H7 (cell line): ENCODE results near the gene ZNF670. TPM values are rescaled to one million over a fixed set of nuclear protein-coding genes. Genes with fewer than 3 reads are reported as not detected.

Source experiments
- DNase-seq: peaks from one replicate; pipeline ENCODE4 v3.0.0; 2012
- H3K27me3 ChIP-seq: 2 replicates; pipeline ENCODE4 v1.6.0; 2011; ENCODE audit warnings: mild to moderate bottlenecking, low read length; ENCODE audit not compliant: control insufficient read depth, insufficient read depth
- H3K36me3 ChIP-seq: replicated peaks from 2 replicates; pipeline ENCODE4 v1.5.1; 2011; ENCODE audit warnings: low read length; ENCODE audit not compliant: control insufficient read depth, insufficient read depth
- H3K4me3 ChIP-seq: 2 replicates; pipeline ENCODE4 v1.5.1; 2011; ENCODE audit warnings: low read depth, mild to moderate bottlenecking, control low read depth, low read length, moderate library complexity; ENCODE audit not compliant: insufficient read depth
- total RNA-seq: library from RNA; depleted of rRNA; stranded (reverse); fragments of >200 nt; shearing (Covaris generic); gene quantifications from 2 replicates; pipeline ENCODE4 v1.2.3, GENCODE V29; 2014

Gene ZNF670
- total RNA-seq, 1 experiment from 2014 or later = 16.4 TPM

DNA sequence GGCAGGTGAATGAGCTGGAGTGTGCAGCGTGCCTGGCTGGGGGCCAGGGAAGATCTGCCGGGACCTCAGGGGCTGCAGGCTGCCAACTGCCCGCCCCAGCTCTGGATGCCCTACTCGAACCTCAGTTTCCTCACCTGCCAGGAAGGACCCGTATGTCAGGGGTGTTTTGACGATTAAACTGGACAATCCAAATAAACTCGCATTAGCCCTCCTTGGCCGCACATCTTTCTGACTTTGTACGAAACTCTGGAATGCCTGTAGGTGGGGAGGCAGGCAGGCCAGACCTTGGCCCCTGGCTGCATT lies 33.8 kb upstream of the ZNF670 start:
- no peak for DNase-seq

DNA sequence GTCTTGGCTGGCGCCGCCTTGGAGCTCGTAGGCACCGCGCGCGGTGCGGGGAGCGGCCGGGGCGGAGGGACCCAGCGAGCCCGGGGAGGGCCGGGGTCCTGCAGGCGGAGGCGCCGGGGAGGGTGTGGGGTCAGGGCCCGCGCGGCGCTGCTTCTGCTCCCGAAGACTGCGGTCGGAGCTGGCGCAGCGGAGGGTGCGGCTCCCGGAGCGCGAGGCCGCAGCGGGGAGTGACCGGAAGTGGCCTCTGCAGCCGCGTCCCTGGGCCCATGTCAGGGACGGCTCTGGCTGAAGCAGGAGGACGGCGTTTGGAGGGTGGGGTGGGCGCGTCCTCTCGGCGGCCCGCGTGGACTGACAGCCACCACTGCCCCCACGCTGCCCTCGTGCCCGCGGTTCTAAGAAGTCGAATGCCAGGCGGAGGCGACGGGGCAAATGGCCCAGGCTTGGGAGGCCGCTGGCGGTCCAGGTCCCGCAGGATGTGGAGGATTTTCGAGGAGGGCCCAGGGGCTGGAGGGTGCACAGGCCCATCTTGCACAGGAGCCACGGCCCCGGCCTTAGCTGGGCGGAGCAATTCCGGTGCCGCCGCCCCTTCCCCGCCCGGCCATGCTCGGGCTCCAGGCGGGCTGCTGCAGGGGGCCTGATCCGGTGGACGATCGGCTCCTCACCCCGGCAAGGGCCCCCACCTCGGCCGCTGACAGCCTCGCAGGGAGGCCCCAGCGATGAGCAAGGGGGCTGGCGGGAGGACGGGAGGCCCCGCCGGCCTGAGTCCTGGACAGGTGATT lies 33.3 kb upstream of the ZNF670 start:
- Histone ChIP-seq H3K4me3 (peak overlapping the region; percentile 68), H3K36me3 (no peaks in the 10 kb centered on the region), H3K27me3 (peaks cover 44% of the 10 kb centered on the region)
- peak; percentile 91 for DNase-seq

More for the DNA sequence above, 33.8 kb upstream of the ZNF670 start:
- peaks cover 44% of the 10 kb centered on the region for H3K27me3 ChIP-seq
- no peaks in the 10 kb centered on the region for H3K36me3 ChIP-seq
- H3K4me3 ChIP-seq = peak overlapping the region; percentile 68

DNA sequence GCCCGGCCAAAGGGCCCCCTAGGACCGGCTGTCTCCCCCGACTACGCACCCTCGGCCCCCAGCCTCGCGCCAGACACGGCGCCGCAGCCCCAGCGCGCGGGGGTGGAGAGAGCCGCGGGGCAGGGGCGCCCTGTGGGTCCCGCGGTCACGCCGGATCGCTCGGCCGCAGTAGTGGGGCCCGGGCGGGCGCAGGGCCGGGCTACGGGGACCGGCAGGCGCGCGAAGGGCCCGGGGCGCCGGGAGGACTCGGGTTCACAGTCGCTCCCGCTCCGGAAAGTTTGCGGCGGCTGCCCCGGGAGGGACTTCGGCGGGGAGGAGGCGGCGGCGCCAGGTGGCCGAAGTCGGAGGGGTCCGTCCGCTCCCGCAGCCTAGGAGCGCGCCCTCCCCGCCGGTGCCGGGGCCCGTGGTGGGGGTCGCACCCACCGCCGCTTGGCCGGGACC lies 32.7 kb upstream of the ZNF670 start:
- peak; percentile 89 for DNase-seq
- Histone ChIP-seq H3K36me3 (no peaks in the 10 kb centered on the region), H3K4me3 (peak overlapping the region; percentile 68), H3K27me3 (peaks cover 44% of the 10 kb centered on the region)

DNA sequence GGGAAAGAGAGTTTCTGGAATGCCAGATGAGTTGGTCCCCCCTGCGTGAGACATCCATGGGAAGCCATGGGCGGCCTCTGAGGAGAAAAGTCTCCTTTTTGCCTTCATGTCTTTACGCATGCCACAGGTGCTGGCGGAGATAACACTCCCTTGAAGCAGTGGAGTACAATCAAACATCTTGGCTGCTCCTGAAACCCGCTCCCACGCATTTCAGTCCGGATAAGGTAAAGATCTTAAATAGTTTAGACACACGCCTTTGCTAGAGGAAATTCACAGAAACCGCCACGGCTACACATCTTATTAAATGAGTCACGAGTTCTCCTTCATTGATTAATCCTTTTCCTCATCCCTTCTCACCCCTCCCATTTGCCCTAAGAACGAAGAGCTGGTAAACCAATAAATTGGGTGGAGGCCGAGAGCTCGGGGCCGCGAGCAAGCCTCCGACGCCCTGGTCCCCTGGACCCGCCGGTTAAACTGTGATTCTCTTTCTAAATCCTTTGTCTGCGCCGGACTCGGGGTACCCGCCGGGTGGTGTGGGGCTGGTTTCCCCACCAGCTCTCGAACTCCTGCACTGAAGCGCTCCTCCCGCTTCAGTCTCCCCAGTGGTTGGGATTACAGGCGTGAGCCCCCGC lies 32.1 kb upstream of the ZNF670 start:
- Histone ChIP-seq H3K4me3 (peak overlapping the region; percentile 68), H3K36me3 (no peaks in the 10 kb centered on the region), H3K27me3 (peaks cover 44% of the 10 kb centered on the region)
- peak; percentile 32 for DNase-seq

DNA sequence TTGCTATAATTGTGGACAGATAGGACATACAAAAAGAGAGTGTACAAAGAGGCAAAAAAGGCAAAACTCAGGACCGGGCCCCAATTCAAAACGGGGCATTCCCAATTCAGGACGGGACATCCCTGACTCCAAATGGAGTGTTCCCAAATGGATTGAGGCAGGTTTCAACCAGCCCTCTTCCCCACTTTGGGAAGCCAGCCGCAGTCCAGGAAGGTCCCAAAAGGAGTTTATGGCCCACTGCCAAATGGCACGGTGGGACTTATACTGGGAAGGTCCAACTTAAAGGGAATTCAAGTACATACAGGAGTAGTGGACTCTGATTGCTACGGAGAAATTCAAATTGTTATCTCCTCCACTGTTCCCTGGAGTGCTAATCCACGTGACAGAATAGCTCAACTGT lies 29.1 kb upstream of the ZNF670 start:
- no peak for DNase-seq
- Histone ChIP-seq H3K27me3 (peaks cover 36% of the 10 kb centered on the region), H3K36me3 (no peaks in the 10 kb centered on the region), H3K4me3 (no peak overlapping the region)

DNA sequence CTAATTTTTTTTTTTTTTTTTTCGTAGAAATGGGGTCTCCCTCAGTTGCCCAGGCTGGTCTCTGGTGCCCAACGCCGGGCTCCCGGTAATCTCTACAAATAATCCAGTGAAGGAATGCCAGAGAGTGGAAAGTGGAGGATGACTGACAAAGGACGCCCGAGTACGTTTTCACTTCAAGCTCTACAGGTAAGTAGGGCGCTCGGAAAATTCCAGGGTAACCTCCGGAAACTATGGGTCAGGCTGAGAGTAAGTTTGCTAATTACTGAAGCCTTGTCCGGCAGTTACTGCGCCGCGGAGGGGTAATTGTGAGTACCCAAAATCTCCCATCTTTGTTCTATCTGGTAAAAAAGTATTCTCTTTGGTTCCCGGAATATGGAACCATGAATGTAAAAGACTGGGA lies 27.4 kb upstream of the ZNF670 start:
- DNase-seq = no peak
- Histone ChIP-seq H3K27me3 (peaks cover 19% of the 10 kb centered on the region), H3K36me3 (peaks cover 9% of the 10 kb centered on the region), H3K4me3 (no peak overlapping the region)

DNA sequence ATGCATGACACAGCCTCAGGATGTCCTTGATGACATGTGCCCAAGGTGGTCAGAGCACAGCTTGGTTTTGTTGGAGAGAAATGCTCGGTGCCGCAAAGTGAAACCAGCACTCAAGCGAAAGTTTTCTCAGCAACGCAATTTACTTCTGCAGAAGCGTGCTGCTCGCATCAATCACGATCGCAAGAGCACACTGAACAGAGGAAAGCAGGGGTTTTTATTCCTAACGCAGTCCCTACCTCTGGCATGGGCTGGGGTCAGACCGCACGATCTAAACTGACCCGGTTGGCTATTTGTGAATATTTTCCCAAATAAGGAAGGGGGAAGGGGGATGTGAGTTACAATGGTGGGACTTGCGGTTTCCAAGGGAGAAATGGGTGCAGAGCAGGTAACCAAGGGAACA lies 26.4 kb upstream of the ZNF670 start:
- Histone ChIP-seq H3K36me3 (peaks cover 18% of the 10 kb centered on the region), H3K27me3 (peaks cover 11% of the 10 kb centered on the region), H3K4me3 (peak overlapping the region; percentile 6)
- DNase-seq = no peak

DNA sequence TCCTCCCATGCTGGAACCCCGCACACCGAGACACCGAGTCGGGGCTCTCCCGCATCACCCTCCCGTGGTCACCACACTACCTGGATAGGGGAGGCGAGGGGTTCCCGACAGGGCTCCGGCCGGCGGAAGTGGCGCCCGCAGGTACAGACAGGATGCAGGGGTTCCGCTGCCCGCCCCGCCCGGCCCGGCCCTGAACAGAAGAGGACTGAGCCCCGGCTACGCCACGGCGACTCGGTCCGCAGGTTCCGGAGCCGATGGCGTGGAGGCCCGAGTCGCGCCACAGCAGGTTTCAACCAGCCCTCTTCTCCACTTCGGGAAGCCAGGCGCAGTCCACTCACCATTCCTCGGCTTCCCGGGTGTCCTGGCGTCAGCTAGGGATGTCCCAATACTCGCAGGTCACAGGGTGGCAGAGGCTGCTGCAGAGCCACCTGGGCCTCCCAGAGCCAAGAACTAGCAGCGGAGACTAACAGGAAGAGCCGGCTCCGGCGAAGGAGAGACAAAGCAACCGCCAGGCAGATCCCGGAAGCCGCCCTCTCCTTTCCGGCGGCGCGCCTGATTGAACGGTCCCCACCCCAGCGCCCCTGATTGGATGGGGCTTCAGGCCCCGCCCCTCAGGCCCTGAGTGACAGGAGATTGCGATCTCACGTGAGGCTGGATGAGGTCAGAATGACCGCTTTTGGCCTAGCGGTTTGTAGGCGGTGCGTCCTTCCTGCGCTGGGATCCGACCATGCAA lies 25.4 kb upstream of the ZNF670 start, which contains the start of gene ZNF669:
Gene ZNF669, minus strand, starts transcription at position 498 of the 733 bp plus-strand sequence. Its CDS starts 157 bp downstream, at position 341.
- peaks cover 4% of the 10 kb centered on the region; the same call in 1 of the 2 replicates for H3K27me3 ChIP-seq
- H3K36me3 ChIP-seq = peaks cover 19% of the 10 kb centered on the region
- H3K4me3 ChIP-seq = peak within 1 kb of the TSS; percentile 96
- peak; percentile 96 for DNase-seq

DNA sequence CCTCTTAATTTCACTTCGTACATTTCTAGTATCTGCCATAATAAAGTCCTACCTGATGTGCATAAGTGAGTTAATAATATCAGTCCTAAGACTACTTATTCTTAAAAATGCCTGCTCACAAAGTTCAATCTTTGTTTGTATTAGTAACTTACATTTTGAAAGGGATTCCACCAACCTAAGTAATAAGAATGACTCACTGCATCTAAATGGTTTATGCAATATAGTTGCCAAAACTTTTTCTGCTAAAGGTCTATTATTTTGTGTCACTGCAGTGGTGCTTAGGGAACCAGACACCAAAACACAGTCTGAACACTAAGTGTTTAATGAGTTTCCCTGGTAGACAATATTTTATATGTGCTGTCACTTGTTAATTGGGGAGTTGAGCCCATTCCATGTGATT lies 23.8 kb upstream of the ZNF670 start:
- H3K36me3 ChIP-seq = peaks cover 19% of the 10 kb centered on the region
- H3K27me3 ChIP-seq = no peaks in the 10 kb centered on the region
- no peak for DNase-seq
- no peak overlapping the region for H3K4me3 ChIP-seq

DNA sequence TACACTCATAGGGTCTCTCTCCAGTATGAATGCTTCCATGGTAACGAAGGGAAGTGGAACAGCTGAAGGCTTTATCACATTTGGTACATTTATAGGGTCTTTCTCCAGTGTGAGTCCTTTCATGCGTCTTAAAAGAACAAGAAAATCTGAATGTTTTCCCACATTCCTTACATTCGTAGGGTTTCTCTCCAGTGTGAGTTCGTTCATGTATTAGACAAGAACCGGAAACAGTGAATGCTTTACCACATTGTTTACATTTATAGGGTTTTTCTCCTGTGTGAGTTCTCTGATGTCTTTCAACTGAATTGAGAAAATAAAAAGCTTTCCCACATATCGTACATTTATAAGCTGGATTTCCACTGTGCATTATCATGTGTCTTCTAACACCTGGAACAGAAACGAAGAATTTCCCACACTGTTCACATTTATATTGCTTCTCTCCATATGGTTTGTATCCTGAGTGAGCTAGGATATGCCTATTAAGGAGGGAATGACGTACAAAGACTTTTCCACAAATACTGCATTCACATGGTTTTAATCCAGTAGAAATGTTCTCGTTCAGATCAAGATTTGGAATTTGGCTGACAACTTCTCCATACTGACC lies 22.2 kb upstream of the ZNF670 start:
- no peak overlapping the region for H3K4me3 ChIP-seq
- DNase-seq = no peak
- no peaks in the 10 kb centered on the region for H3K27me3 ChIP-seq
- peaks cover 19% of the 10 kb centered on the region for H3K36me3 ChIP-seq

DNA sequence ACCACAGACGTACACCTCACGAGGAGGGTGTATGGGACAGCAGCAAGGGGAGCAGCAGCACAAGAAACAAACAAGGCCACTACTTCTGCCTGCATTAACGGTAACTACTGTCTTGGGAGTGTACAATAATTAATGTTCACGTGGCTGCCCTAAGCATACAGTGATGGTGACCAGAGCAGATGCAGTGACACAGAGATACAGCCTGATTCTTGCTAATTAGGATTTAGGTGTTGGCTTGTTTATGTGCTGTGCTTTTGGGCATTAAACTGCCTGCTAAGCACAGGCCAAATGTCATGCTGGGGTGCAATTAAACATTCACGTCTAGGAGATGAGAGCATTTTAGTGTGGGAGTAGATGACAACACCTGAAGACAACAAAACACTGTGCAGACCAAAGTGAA lies 18.3 kb upstream of the ZNF670 start:
- H3K36me3 ChIP-seq = peaks cover 16% of the 10 kb centered on the region
- no peak overlapping the region for H3K4me3 ChIP-seq
- DNase-seq = no peak
- H3K27me3 ChIP-seq = no peaks in the 10 kb centered on the region

DNA sequence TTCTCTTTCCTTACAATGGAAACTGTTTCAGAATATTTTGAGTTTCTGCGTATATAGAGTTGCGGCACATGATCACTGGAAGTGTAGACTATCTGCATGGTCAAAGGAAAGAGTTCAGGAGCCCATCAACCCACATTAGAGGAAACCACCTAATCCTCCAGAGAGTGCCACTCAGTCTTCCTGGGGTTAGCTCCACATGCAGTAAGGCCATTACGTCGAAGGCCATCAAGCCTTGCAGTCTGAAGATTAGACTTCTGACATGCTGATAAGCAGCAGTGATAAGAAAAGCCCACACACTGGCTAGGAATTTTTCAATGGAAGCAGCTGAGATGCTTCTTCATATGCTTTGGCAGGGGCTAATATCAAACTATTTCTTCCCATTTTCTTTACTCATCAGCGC lies 17.9 kb upstream of the ZNF670 start:
- DNase-seq = no peak
- Histone ChIP-seq H3K36me3 (peaks cover 14% of the 10 kb centered on the region), H3K4me3 (no peak overlapping the region), H3K27me3 (no peaks in the 10 kb centered on the region)

DNA sequence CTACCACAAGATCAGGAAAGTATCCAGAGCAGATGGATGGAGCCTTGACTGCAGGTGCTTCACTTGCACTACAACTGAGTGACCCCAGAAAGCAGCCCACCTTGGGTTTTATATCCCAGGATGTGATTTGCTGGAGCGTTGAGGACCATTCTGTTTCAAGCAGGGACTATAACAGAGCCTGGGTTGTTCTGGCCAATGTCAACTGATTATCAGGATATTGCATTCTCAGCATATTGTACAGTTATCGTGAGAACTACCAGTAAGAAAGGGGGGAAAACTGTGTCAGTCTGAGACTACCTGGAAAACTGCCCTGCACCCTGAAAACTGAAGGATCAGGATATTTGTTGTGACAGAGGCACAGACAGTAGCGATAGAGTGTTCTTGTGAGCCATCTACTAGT lies 17.5 kb upstream of the ZNF670 start:
- DNase-seq = no peak
- Histone ChIP-seq H3K27me3 (no peaks in the 10 kb centered on the region), H3K36me3 (peaks cover 11% of the 10 kb centered on the region), H3K4me3 (no peak overlapping the region)

DNA sequence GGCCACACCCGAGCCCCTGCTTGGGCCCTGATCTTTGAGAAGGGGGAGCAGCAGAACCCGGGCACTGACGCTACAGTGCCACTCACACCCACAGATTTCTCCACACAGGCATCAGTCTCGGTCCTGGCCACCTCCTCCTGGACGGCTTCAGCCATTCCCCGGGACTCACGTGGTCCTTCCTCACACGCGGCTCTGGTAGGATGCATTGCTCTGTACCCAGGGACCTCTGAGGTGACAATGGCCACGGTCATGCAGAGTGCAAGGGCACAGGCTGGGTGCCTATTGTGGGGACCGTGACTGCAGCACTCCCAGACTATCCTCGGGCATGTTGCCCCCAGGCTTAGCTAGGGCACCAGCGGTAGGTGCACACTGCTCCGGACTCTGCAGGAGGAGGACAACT lies 11.8 kb upstream of the ZNF670 start:
- no peaks in the 10 kb centered on the region for H3K36me3 ChIP-seq
- H3K27me3 ChIP-seq = no peaks in the 10 kb centered on the region
- no peak for DNase-seq

More for the DNA sequence above, 11.8 kb upstream of the ZNF670 start:
- no peak overlapping the region for H3K4me3 ChIP-seq
